ENCODE measurements around the gene CABLES2. TPM values are rescaled to one million over a fixed set of nuclear protein-coding genes. Genes with fewer than 3 reads are reported as not detected.

CABLES2 gene
- total and polyA plus RNA-seq, 2 donors (not counting 3 experiments of a cell fraction or from before 2014, with no cell fraction given): 7.8 to 9.9 TPM

- ChIA-PET POLR2A (no interaction called here), CTCF (no interaction called here)
- FAIRE-seq: no peak
- no peak for DNase-seq (ENCODE audit: low read depth, low spot score)
- H3K79me2 ChIP-seq (ENCODE audit: control insufficient read depth, insufficient read depth, low read length): peaks cover 6% of the 10 kb centered on the region
- no peak overlapping the region for H3K9ac ChIP-seq (replicated peaks; ENCODE audit: extremely low read depth, insufficient read depth, low read length)
- H3K36me3 ChIP-seq (ENCODE audit: control insufficient read depth in 2 of 2, extremely low read depth in 1 of 2, insufficient read depth in 2 of 2, low read length in 2 of 2): peaks cover 7 to 33% of the 10 kb centered on the region in 2 experiments
- H3K9me3 ChIP-seq (replicated peaks; ENCODE audit: control insufficient read depth, insufficient read depth, low read length): no peaks in the 10 kb centered on the region
- TF ChIP-seq CTCF (IDR thresholded peaks at IDR 0.05; ENCODE audit: extremely low read depth in 1 of 2, insufficient read depth in 1 of 2, low read depth in 1 of 2, low read length in 2 of 2): no peak
- no peak for TF ChIP-seq POLR2A (IDR thresholded peaks at IDR 0.05; ENCODE audit: low read depth, low read length)
- TF ChIP-seq FOS (IDR thresholded peaks at IDR 0.05; ENCODE audit: borderline replicate concordance, insufficient read depth, low read length): no peak
- no peak for TF ChIP-seq MYC (IDR thresholded peaks at IDR 0.05; ENCODE audit: low read depth, low read length)
- TF ChIP-seq JUN (IDR thresholded peaks at IDR 0.05; ENCODE audit: borderline replicate concordance, insufficient read depth, insufficient read length, low read depth): no peak
- TF ChIP-seq EZH2 (IDR thresholded peaks at IDR 0.05; ENCODE audit: borderline replicate concordance, low read depth, low read length, severe bottlenecking): no peak
- TF ChIP-seq POLR2AphosphoS5 (IDR thresholded peaks at IDR 0.05; ENCODE audit: insufficient read depth, low read depth, low read length): no peak
- no peak for TF ChIP-seq GATA2 (IDR thresholded peaks at IDR 0.05; ENCODE audit: insufficient read depth, insufficient read length, low read depth, low read length)
- no peaks in the 10 kb centered on the region for H4K20me1 ChIP-seq (replicated peaks; ENCODE audit: control insufficient read depth, extremely low read depth, insufficient read depth, low read length)
- dilution Hi-C loops (cut with MboI; ENCODE audit: extremely low pct_ligation_motif_present, low sequenced_read_pairs) (no loop called here), intact Hi-C loops (cut with micrococcal nuclease) (no loop called here)
- H3K4me3 ChIP-seq (replicated peaks in 1 of 3; ENCODE audit: insufficient read depth in 1 of 3, low read depth in 1 of 3, low read length in 3 of 3): no peak overlapping the region
- no peaks in the 10 kb centered on the region for H3K27me3 ChIP-seq (ENCODE audit: control insufficient read depth in 2 of 2, insufficient read depth in 2 of 2, low read length in 2 of 2)
- H3K4me2 ChIP-seq (ENCODE audit: insufficient read depth, low read length): no peak overlapping the region
- H2AFZ ChIP-seq (ENCODE audit: low read depth, low read length): no peak overlapping the region
- H3K4me1 ChIP-seq (ENCODE audit: control insufficient read depth, extremely low read depth, insufficient read depth, low read length): no peaks in the 10 kb centered on the region
- H3K27ac ChIP-seq (ENCODE audit: insufficient read depth, low read depth, low read length): no peak overlapping the region
- no TSS peak for BruUV-seq (replicated peaks)
- H3K9me1 ChIP-seq (replicated peaks; ENCODE audit: control insufficient read depth, extremely low read depth, insufficient read depth, low read length): no peaks in the 10 kb centered on the region
These were observed 60.0 kb downstream of the CABLES2 start for GRCh38 chr20:62347151-62347404.
